Stomach (tissue), 4 donors: ENCODE results near the gene TCFL5.

Experiments
- CTCF ChIP-seq, 7 experiments: fragments of 450-650 bp in 4 of 7; fragments of 200-600 bp in 3 of 7; sonication (generic) in 3 of 7; IDR thresholded peaks; one replicate each; pipeline ENCODE4 v1.5.1; 2016 to 2019; ENCODE audit warnings: antibody characterized with exemption in 7 of 7, control low read depth in 2 of 7, mild to moderate bottlenecking in 1 of 7
- EP300 ChIP-seq: sonication (generic); formaldehyde crosslinking; IDR thresholded peaks from one replicate; pipeline ENCODE4 v1.6.1; 2017; ENCODE audit warnings: antibody characterized with exemption
- POLR2A ChIP-seq, 4 donors: fragments of 450-650 bp; IDR thresholded peaks; one replicate each; pipeline ENCODE4 v1.6.1; 2016; ENCODE audit warnings: antibody characterized with exemption in 4 of 4, control low read depth in 2 of 4, mild to moderate bottlenecking in 1 of 4, moderate library complexity in 1 of 4

GRCh38 chr20:62890444-62890843 lies 28.8 kb upstream of the TCFL5 start:
- no peak for TF ChIP-seq CTCF (IDR thresholded peaks at IDR 0.05)
- no peak for TF ChIP-seq EP300
- no peak for TF ChIP-seq POLR2A (IDR thresholded peaks at IDR 0.05)
